Stimulated activated naive CD8-positive, alpha-beta T cell treated with anti-CD3 and anti-CD28 coated beads, Interleukin-15, Interleukin-2, amounts not matched to agents 100 ng/mL and 50 ng/mL, for 24 hours (primary cell): Measurements from ENCODE around the gene LNX2.

Experiments
- H3K27ac Mint-ChIP-seq: one replicate; pipeline ENCODE4 v1.8.0; 2021; ENCODE audit warnings: mild to moderate bottlenecking, mixed read lengths
- H3K27me3 Mint-ChIP-seq: one replicate; pipeline ENCODE4 v1.8.0; 2021; ENCODE audit warnings: mixed read lengths
- H3K36me3 Mint-ChIP-seq: one replicate; pipeline ENCODE4 v1.8.0; 2021; ENCODE audit warnings: low read depth, mixed read lengths
- H3K4me1 Mint-ChIP-seq: one replicate; pipeline ENCODE4 v1.8.0; 2021; ENCODE audit warnings: low read depth, mixed read lengths
- H3K4me3 Mint-ChIP-seq: one replicate; pipeline ENCODE4 v1.8.0; 2021; ENCODE audit warnings: mild to moderate bottlenecking, mixed read lengths
- H3K9me3 Mint-ChIP-seq: one replicate; pipeline ENCODE4 v1.8.0; 2021; ENCODE audit warnings: mixed read lengths

LNX2 gene

GRCh38 chr13:27500806-27501534, 119.4 kb downstream of the LNX2 start:
- no peaks in the 10 kb centered on the region for H3K36me3 Mint-ChIP-seq
- H3K27me3 Mint-ChIP-seq: no peaks in the 10 kb centered on the region
- no peaks in the 10 kb centered on the region for H3K4me1 Mint-ChIP-seq
- H3K27ac Mint-ChIP-seq: no peak overlapping the region
- no peak overlapping the region for H3K4me3 Mint-ChIP-seq
- H3K9me3 Mint-ChIP-seq: no peaks in the 10 kb centered on the region

GRCh38 chr13:27497563-27498230, 122.6 kb downstream of the LNX2 start:
- no peaks in the 10 kb centered on the region for H3K4me1 Mint-ChIP-seq
- H3K36me3 Mint-ChIP-seq: no peaks in the 10 kb centered on the region
- no peaks in the 10 kb centered on the region for H3K9me3 Mint-ChIP-seq
- H3K27ac Mint-ChIP-seq: no peak overlapping the region
- no peaks in the 10 kb centered on the region for H3K27me3 Mint-ChIP-seq
- no peak overlapping the region for H3K4me3 Mint-ChIP-seq

- Mint-ChIP-seq H3K4me1 (no peaks in the 10 kb centered on the region), H3K4me3 (no peak overlapping the region), H3K36me3 (no peaks in the 10 kb centered on the region), H3K27me3 (no peaks in the 10 kb centered on the region), H3K27ac (no peak overlapping the region), H3K9me3 (no peaks in the 10 kb centered on the region)
These were observed 123.6 kb downstream of the LNX2 start for GRCh38 chr13:27496536-27497273.

GRCh38 chr13:27496006-27496405, 124.3 kb downstream of the LNX2 start:
- Mint-ChIP-seq H3K36me3 (no peaks in the 10 kb centered on the region), H3K27ac (no peak overlapping the region), H3K4me3 (no peak overlapping the region), H3K4me1 (no peaks in the 10 kb centered on the region), H3K9me3 (no peaks in the 10 kb centered on the region), H3K27me3 (no peaks in the 10 kb centered on the region)
